Trophoblast cell (in vitro differentiated cells and primary cell): Measurements from ENCODE around the gene PRKAR1B.

Experiments used
- DNase-seq, 2 donors: peaks; one replicate each; pipeline ENCODE4 v3.0.0-alpha.2; 2016
- H2AFZ ChIP-seq: 2 replicates; pipeline ENCODE4 v1.6.1; 2013; ENCODE audit warnings: low read length, moderate library complexity, mild to moderate bottlenecking; ENCODE audit not compliant: insufficient read depth, poor library complexity
- H2AK5ac ChIP-seq: 2 replicates; pipeline ENCODE4 v1.6.1; 2013; ENCODE audit warnings: mild to moderate bottlenecking, low read length
- H2BK120ac ChIP-seq: 2 replicates; pipeline ENCODE4 v1.6.1; 2013; ENCODE audit warnings: low read length, mild to moderate bottlenecking, moderate library complexity; ENCODE audit not compliant: insufficient read depth, poor library complexity
- H2BK12ac ChIP-seq: 2 replicates; pipeline ENCODE4 v1.6.1; 2013; ENCODE audit warnings: mild to moderate bottlenecking, low read length, moderate library complexity
- H2BK5ac ChIP-seq: 2 replicates; pipeline ENCODE4 v1.6.1; 2013; ENCODE audit warnings: low read length, low read depth, moderate library complexity, mild to moderate bottlenecking; ENCODE audit not compliant: poor library complexity
- H3K14ac ChIP-seq: 2 replicates; pipeline ENCODE4 v1.6.1; 2013; ENCODE audit warnings: mild to moderate bottlenecking, low read length
- H3K18ac ChIP-seq: 2 replicates; pipeline ENCODE4 v1.6.1; 2013; ENCODE audit warnings: mild to moderate bottlenecking, low read length
- H3K23ac ChIP-seq: 2 replicates; pipeline ENCODE4 v1.6.1; 2013; ENCODE audit warnings: low read length
- H3K27ac ChIP-seq: 2 replicates; pipeline ENCODE4 v1.5.1; 2013; ENCODE audit warnings: low read depth, mild to moderate bottlenecking, inconsistent platforms, low read length, moderate library complexity
- H3K27me3 ChIP-seq: 2 replicates; pipeline ENCODE4 v1.6.1; 2013; ENCODE audit warnings: inconsistent platforms, mild to moderate bottlenecking, low read length, moderate library complexity; ENCODE audit not compliant: insufficient read depth
- H3K36me3 ChIP-seq, 2 experiments: 1 replicate in 1 of 2; 2 replicates in 1 of 2; pipeline ENCODE4 v1.6.1; 2013; ENCODE audit warnings: low read length in 2 of 2, mild to moderate bottlenecking in 2 of 2, moderate library complexity in 1 of 2; ENCODE audit not compliant: insufficient read depth in 2 of 2, control insufficient read depth in 1 of 2
- H3K4ac ChIP-seq: 2 replicates; pipeline ENCODE4 v1.6.1; 2013; ENCODE audit warnings: low read depth, mild to moderate bottlenecking, low read length, moderate library complexity
- H3K4me1 ChIP-seq, 2 experiments: 1 replicate in 1 of 2; 2 replicates in 1 of 2; pipeline ENCODE4 v1.6.1; 2013; ENCODE audit warnings: low read length in 2 of 2, mild to moderate bottlenecking in 2 of 2, moderate library complexity in 1 of 2; ENCODE audit not compliant: insufficient read depth in 2 of 2, control insufficient read depth in 1 of 2
- H3K4me2 ChIP-seq: 2 replicates; pipeline ENCODE4 v1.6.1; 2013; ENCODE audit warnings: inconsistent platforms, mild to moderate bottlenecking, low read length, moderate library complexity
- H3K4me3 ChIP-seq: 2 replicates; pipeline ENCODE4 v1.5.1; 2013; ENCODE audit warnings: mild to moderate bottlenecking, low read depth, low read length, inconsistent platforms
- H3K79me1 ChIP-seq: one replicate; pipeline ENCODE4 v1.6.1; 2013; ENCODE audit warnings: low read length
- H3K79me2 ChIP-seq: 2 replicates; pipeline ENCODE4 v1.6.1; 2013; ENCODE audit warnings: low read length, mild to moderate bottlenecking; ENCODE audit not compliant: control insufficient read depth, insufficient read depth, poor library complexity
- H3K9ac ChIP-seq: 2 replicates; pipeline ENCODE4 v1.6.1; 2013; ENCODE audit warnings: mild to moderate bottlenecking, low read length
- H3K9me3 ChIP-seq: 2 replicates; pipeline ENCODE4 v1.6.1; 2013; ENCODE audit warnings: low read depth, mild to moderate bottlenecking, control low read depth, inconsistent platforms, low read length; ENCODE audit not compliant: insufficient read depth
- H4K12ac ChIP-seq: 2 replicates; pipeline ENCODE4 v1.6.1; 2013; ENCODE audit warnings: low read depth, mild to moderate bottlenecking, low read length, moderate library complexity
- H4K8ac ChIP-seq: 2 replicates; pipeline ENCODE4 v1.6.1; 2013; ENCODE audit warnings: low read depth, mild to moderate bottlenecking, low read length, moderate library complexity
- H4K91ac ChIP-seq: one replicate; pipeline ENCODE4 v1.6.1; 2013; ENCODE audit warnings: low read depth, mild to moderate bottlenecking, low read length, moderate library complexity
- WGBS: extraction: QIAGEN DNeasy Blood & Tissue Kit; methylation state at CpG from one replicate; pipeline ENCODE4 v1.1.7; 2013; ENCODE audit warnings: missing lambda C conversion rate; ENCODE audit not compliant: insufficient read length, insufficient coverage; ENCODE audit errors: extremely low coverage; 5-methylcytosine and 5-hydroxymethylcytosine counted together

PRKAR1B gene

GRCh38 chr7:650339-651031 lies 76.6 kb downstream of the PRKAR1B start:
- Histone ChIP-seq H3K36me3 (no peaks in the 10 kb centered on the region), H3K4me3 (no peak overlapping the region), H2AK5ac (no peak overlapping the region), H4K8ac (no peak overlapping the region), H3K4me1 (no peaks in the 10 kb centered on the region), H2AFZ (no peak overlapping the region), H2BK12ac (no peak overlapping the region), H3K9ac (no peak overlapping the region), H3K4me2 (no peak overlapping the region), H3K18ac (no peak overlapping the region), H4K12ac (no peak overlapping the region), H3K27me3 (no peaks in the 10 kb centered on the region), H3K23ac (no peak overlapping the region), H3K79me1 (no peaks in the 10 kb centered on the region), H3K14ac (no peak overlapping the region), H3K27ac (no peak overlapping the region), H2BK5ac (no peak overlapping the region), H3K9me3 (peaks cover 13% of the 10 kb centered on the region), H3K4ac (no peak overlapping the region), H3K79me2 (no peaks in the 10 kb centered on the region), H2BK120ac (no peak overlapping the region), H4K91ac (no peak overlapping the region)
- no peak for DNase-seq
- WGBS, result no CpG with 5 or more reads among the region's 22 CpGs

- H3K18ac ChIP-seq, result no peak overlapping the region
- H3K4me1 ChIP-seq, result no peaks in the 10 kb centered on the region
- no peak overlapping the region for H4K12ac ChIP-seq
- DNase-seq, result no peak
- H2AK5ac ChIP-seq, result no peak overlapping the region
- no peak overlapping the region for H3K23ac ChIP-seq
- H3K14ac ChIP-seq, result no peak overlapping the region
- no peak overlapping the region for H4K91ac ChIP-seq
- no peak overlapping the region for H2AFZ ChIP-seq
- no peak overlapping the region for H2BK5ac ChIP-seq
- H2BK12ac ChIP-seq, result no peak overlapping the region
- H3K4me2 ChIP-seq, result no peak overlapping the region
- no peak overlapping the region for H3K4ac ChIP-seq
- no peaks in the 10 kb centered on the region for H3K27me3 ChIP-seq
- H3K79me2 ChIP-seq, result no peaks in the 10 kb centered on the region
- H2BK120ac ChIP-seq, result no peak overlapping the region
- no peak overlapping the region for H4K8ac ChIP-seq
- H3K27ac ChIP-seq, result no peak overlapping the region
- H3K9me3 ChIP-seq, result peaks cover 5% of the 10 kb centered on the region
- H3K4me3 ChIP-seq, result no peak overlapping the region
- WGBS, result no CpG with 5 or more reads among the region's 11 CpGs
- no peaks in the 10 kb centered on the region for H3K36me3 ChIP-seq
- H3K9ac ChIP-seq, result no peak overlapping the region
- H3K79me1 ChIP-seq, result no peaks in the 10 kb centered on the region
Measured at GRCh38 chr7:646951-647350, 80.1 kb downstream of the PRKAR1B start.

- H3K79me1 ChIP-seq, result no peaks in the 10 kb centered on the region
- H3K27ac ChIP-seq, result no peak overlapping the region
- H2BK120ac ChIP-seq, result no peak overlapping the region
- no peak overlapping the region for H2AFZ ChIP-seq
- H4K8ac ChIP-seq, result no peak overlapping the region
- no peak overlapping the region for H3K4ac ChIP-seq
- H3K9ac ChIP-seq, result no peak overlapping the region
- no peak overlapping the region for H3K18ac ChIP-seq
- no peak overlapping the region for H3K4me2 ChIP-seq
- H3K36me3 ChIP-seq, result no peaks in the 10 kb centered on the region
- H2AK5ac ChIP-seq, result no peak overlapping the region
- no peaks in the 10 kb centered on the region for H3K79me2 ChIP-seq
- no CpG with 5 or more reads among the region's 11 CpGs for WGBS
- no peaks in the 10 kb centered on the region for H3K4me1 ChIP-seq
- no peak overlapping the region for H2BK5ac ChIP-seq
- no peak overlapping the region for H4K91ac ChIP-seq
- H3K9me3 ChIP-seq, result peaks cover 5% of the 10 kb centered on the region
- no peak overlapping the region for H3K14ac ChIP-seq
- DNase-seq, result no peak
- H3K4me3 ChIP-seq, result no peak overlapping the region
- H2BK12ac ChIP-seq, result no peak overlapping the region
- H3K23ac ChIP-seq, result no peak overlapping the region
- no peaks in the 10 kb centered on the region for H3K27me3 ChIP-seq
- H4K12ac ChIP-seq, result no peak overlapping the region
Measured at GRCh38 chr7:646487-646886, 80.6 kb downstream of the PRKAR1B start.

GRCh38 chr7:645606-646005 lies 81.5 kb downstream of the PRKAR1B start:
- Histone ChIP-seq H4K91ac (no peak overlapping the region), H3K4me1 (no peaks in the 10 kb centered on the region), H3K4me3 (no peak overlapping the region), H3K79me2 (no peaks in the 10 kb centered on the region), H3K4me2 (no peak overlapping the region), H3K23ac (no peak overlapping the region), H2BK12ac (no peak overlapping the region), H4K8ac (no peak overlapping the region), H2AK5ac (no peak overlapping the region), H3K79me1 (no peaks in the 10 kb centered on the region), H3K9me3 (peaks cover 5% of the 10 kb centered on the region), H3K4ac (no peak overlapping the region), H2BK120ac (no peak overlapping the region), H2BK5ac (no peak overlapping the region), H3K14ac (no peak overlapping the region), H3K27ac (no peak overlapping the region), H3K27me3 (no peaks in the 10 kb centered on the region), H3K9ac (no peak overlapping the region), H4K12ac (no peak overlapping the region), H3K18ac (no peak overlapping the region), H3K36me3 (no peaks in the 10 kb centered on the region), H2AFZ (no peak overlapping the region)
- DNase-seq, result no peak
- no CpG with 5 or more reads among the region's 13 CpGs for WGBS
